Fibroblast of lung (primary cell): ENCODE results near the gene CDK4. TPM values are rescaled to one million over a fixed set of nuclear protein-coding genes. Genes with fewer than 3 reads are reported as not detected.

Experiments
- DNase-seq, 2 donors: peaks; one replicate each; pipeline versions ENCODE4 v3.0.0 to v3.0.0-alpha.2; 2010; ENCODE audit warnings: low read depth in 2 of 2
- H2AFZ ChIP-seq: 2 replicates; pipeline ENCODE4 v1.5.1; 2012; ENCODE audit warnings: low read length, control low read depth, inconsistent platforms
- H3K27ac ChIP-seq: 2 replicates; pipeline ENCODE4 v1.5.1; 2011; ENCODE audit warnings: low read length, control low read depth; ENCODE audit not compliant: insufficient read depth
- H3K27me3 ChIP-seq: 2 replicates; pipeline ENCODE4 v1.5.1; 2011; ENCODE audit warnings: mild to moderate bottlenecking, low read length; ENCODE audit not compliant: control insufficient read depth, insufficient read depth
- H3K36me3 ChIP-seq: 2 replicates; pipeline ENCODE4 v1.5.1; 2011; ENCODE audit warnings: low read length; ENCODE audit not compliant: control insufficient read depth, insufficient read depth
- H3K4me1 ChIP-seq: 2 replicates; pipeline ENCODE4 v1.5.1; 2011; ENCODE audit warnings: low read length; ENCODE audit not compliant: control insufficient read depth, insufficient read depth; ENCODE audit errors: extremely low read depth
- H3K4me2 ChIP-seq: 2 replicates; pipeline ENCODE4 v1.5.1; 2011; ENCODE audit warnings: low read length, control low read depth; ENCODE audit not compliant: insufficient read depth; ENCODE audit errors: extremely low read depth
- H3K4me3 ChIP-seq, 4 experiments: fragments of 200-600 bp in 1 of 4; sonication (generic) in 1 of 4; replicated peaks in 1 of 4; 2 replicates each; pipeline ENCODE4 v1.5.1; 2011 to 2016; ENCODE audit warnings: low read length in 4 of 4, low read depth in 3 of 4, mild to moderate bottlenecking in 3 of 4, control low read depth in 2 of 4, inconsistent platforms in 1 of 4, mixed read lengths in 1 of 4; ENCODE audit not compliant: insufficient read depth in 1 of 4; ENCODE audit errors: control extremely low read depth in 1 of 4
- H3K79me2 ChIP-seq: 2 replicates; pipeline ENCODE4 v1.5.1; 2012; ENCODE audit warnings: mild to moderate bottlenecking, low read length, inconsistent platforms; ENCODE audit not compliant: control insufficient read depth, insufficient read depth
- H3K9ac ChIP-seq: 2 replicates; pipeline ENCODE4 v1.5.1; 2011; ENCODE audit warnings: mild to moderate bottlenecking, low read length, control low read depth; ENCODE audit not compliant: insufficient read depth
- H3K9me3 ChIP-seq: 2 replicates; pipeline ENCODE4 v1.5.1; 2012; ENCODE audit warnings: low read depth, low read length; ENCODE audit not compliant: control insufficient read depth, insufficient read depth
- H4K20me1 ChIP-seq: 2 replicates; pipeline ENCODE4 v1.5.1; 2011; ENCODE audit warnings: low read length; ENCODE audit not compliant: control insufficient read depth, insufficient read depth; ENCODE audit errors: extremely low read depth
- CTCF ChIP-seq, 2 donors: IDR thresholded peaks in 1 of 2; conservative IDR thresholded peaks in 1 of 2; 1 replicate in 1 of 2; 2 replicates in 1 of 2; pipeline ENCODE4 v1.5.1; 2011 to 2012; ENCODE audit warnings: low read length in 2 of 2, control low read depth in 1 of 2, inconsistent platforms in 1 of 2, low read depth in 1 of 2, mild to moderate bottlenecking in 1 of 2
- EZH2 ChIP-seq: IDR thresholded peaks from 2 replicates; pipeline ENCODE4 v1.5.1; 2012; ENCODE audit warnings: low read length, control low read depth, mild to moderate bottlenecking; ENCODE audit errors: missing control alignments
- polyA plus RNA-seq, 2 donors: library from polyadenylated mRNA; depleted of rRNA in 1 of 2; stranded (reverse) in 1 of 2; unstranded in 1 of 2; fragments of >200 nt; gene quantifications; 2 replicates each; pipeline ENCODE4 v1.2.1, GENCODE V29; 2011 to 2012; ENCODE audit warnings: missing spikeins in 1 of 2
- total RNA-seq: library from RNA; depleted of rRNA; stranded (reverse); fragments of >200 nt; gene quantifications from 2 replicates; pipeline ENCODE4 v1.2.1, GENCODE V29; 2014

The CDK4 gene
- total and polyA plus RNA-seq, 2 donors (not counting 1 experiment from before 2014, with no cell fraction given), result 183 to 233 TPM

GRCh38 chr12:57720606-57721595 is 31.2 kb downstream of the CDK4 start:
- Histone ChIP-seq H3K4me3 (no peak overlapping the region), H3K4me1 (no peaks in the 10 kb centered on the region), H3K27ac (no peak overlapping the region), H4K20me1 (no peaks in the 10 kb centered on the region), H3K9me3 (no peaks in the 10 kb centered on the region), H3K36me3 (peaks cover 13% of the 10 kb centered on the region), H3K27me3 (no peaks in the 10 kb centered on the region), H3K4me2 (no peak overlapping the region), H3K79me2 (no peaks in the 10 kb centered on the region), H2AFZ (no peak overlapping the region), H3K9ac (no peak overlapping the region)
- no peak for DNase-seq
- TF ChIP-seq CTCF (conservative IDR thresholded peaks at IDR 0.05 in 1 of 2, IDR thresholded peaks at IDR 0.05 in 1 of 2; ENCODE audit: low read depth in 1 of 2, low read length in 2 of 2) (no peak), EZH2 (no peak)

- H3K79me2 ChIP-seq, result no peaks in the 10 kb centered on the region
Observed at GRCh38 chr12:57719777-57720605, 32.1 kb downstream of the CDK4 start.

More at GRCh38 chr12:57719777-57720605, 32.1 kb downstream of the CDK4 start:
- no peaks in the 10 kb centered on the region for H3K4me1 ChIP-seq
- no peak overlapping the region for H3K4me2 ChIP-seq
- TF ChIP-seq CTCF (conservative IDR thresholded peaks at IDR 0.05 in 1 of 2, IDR thresholded peaks at IDR 0.05 in 1 of 2; ENCODE audit: low read depth in 1 of 2, low read length in 2 of 2) (no peak), EZH2 (no peak)
- H4K20me1 ChIP-seq, result no peaks in the 10 kb centered on the region
- H3K4me3 ChIP-seq, result no peak overlapping the region
- DNase-seq, result no peak
- peaks cover 15% of the 10 kb centered on the region for H3K36me3 ChIP-seq
- H3K9ac ChIP-seq, result no peak overlapping the region
- no peaks in the 10 kb centered on the region for H3K27me3 ChIP-seq
- H3K9me3 ChIP-seq, result no peaks in the 10 kb centered on the region
- H3K27ac ChIP-seq, result no peak overlapping the region
- H2AFZ ChIP-seq, result no peak overlapping the region
